Large intestine (tissue), 3 donors: Measurements from ENCODE around the gene OR13C5. TPM values are rescaled to one million over a fixed set of nuclear protein-coding genes. Genes with fewer than 3 reads are reported as not detected.

Experiments used
- DNase-seq, 2 donors: peaks; one replicate each; pipeline versions ENCODE4 v3.0.0 to v3.0.0-alpha.2; 2013
- H3K27ac ChIP-seq: one replicate; pipeline ENCODE4 v1.5.1; 2013; ENCODE audit warnings: low read length
- H3K27me3 ChIP-seq: 2 replicates; pipeline ENCODE4 v1.6.1; 2013; ENCODE audit warnings: low read length; ENCODE audit not compliant: control insufficient read depth, insufficient read depth
- H3K36me3 ChIP-seq: 2 replicates; pipeline ENCODE4 v1.6.1; 2013; ENCODE audit warnings: low read length; ENCODE audit not compliant: control insufficient read depth, insufficient read depth
- H3K4me1 ChIP-seq: one replicate; pipeline ENCODE4 v1.6.1; 2013; ENCODE audit warnings: low read length; ENCODE audit not compliant: control insufficient read depth, insufficient read depth
- H3K4me3 ChIP-seq: one replicate; pipeline ENCODE4 v1.5.1; 2013; ENCODE audit warnings: low read length
- H3K9me3 ChIP-seq: one replicate; pipeline ENCODE4 v1.6.1; 2013; ENCODE audit warnings: mild to moderate bottlenecking, low read depth, low read length, moderate library complexity; ENCODE audit not compliant: control insufficient read depth
- WGBS: methylation state at CpG from one replicate; pipeline ENCODE4 v1.1.5; 2013; ENCODE audit warnings: low lambda C conversion rate; ENCODE audit not compliant: insufficient coverage; 5-methylcytosine and 5-hydroxymethylcytosine counted together
- polyA plus RNA-seq: library from polyadenylated mRNA; unstranded; fragments of 120-200 nt; gene quantifications from one replicate; pipeline ENCODE4 v1.2.1, GENCODE V29; 2013

The OR13C5 gene
- polyA plus RNA-seq, 1 donor: not detected

DNA sequence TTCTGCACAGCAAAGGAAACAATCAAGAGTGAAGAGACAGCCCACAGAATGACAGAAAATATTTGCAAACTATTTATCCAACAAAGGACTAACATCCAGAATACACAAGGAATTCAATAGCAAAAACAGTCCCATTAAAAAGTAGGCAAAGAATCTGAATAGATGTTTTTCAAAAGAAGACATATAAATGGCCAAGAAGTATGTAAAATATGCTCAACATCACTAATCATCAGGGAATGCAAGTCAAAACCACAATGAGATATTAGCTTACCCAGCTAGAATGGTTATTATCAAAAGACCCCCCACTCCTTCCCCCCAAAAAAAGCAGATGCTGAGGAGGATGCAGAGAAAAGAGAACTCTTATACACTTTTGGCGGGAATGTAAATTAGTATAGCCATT lies 43.7 kb downstream of the OR13C5 start:
- no peaks in the 10 kb centered on the region for H3K36me3 ChIP-seq
- H3K4me3 ChIP-seq: no peak overlapping the region
- H3K27ac ChIP-seq: no peak overlapping the region
- DNase-seq: no peak
- H3K27me3 ChIP-seq: no peaks in the 10 kb centered on the region
- no peaks in the 10 kb centered on the region for H3K4me1 ChIP-seq
- no peaks in the 10 kb centered on the region for H3K9me3 ChIP-seq
- whole genome bisulfite sequencing: no CpG with 5 or more reads among the region's 1 CpG

- no peak for DNase-seq
- Histone ChIP-seq H3K27ac (no peak overlapping the region), H3K4me1 (no peaks in the 10 kb centered on the region), H3K9me3 (no peaks in the 10 kb centered on the region), H3K36me3 (no peaks in the 10 kb centered on the region), H3K27me3 (no peaks in the 10 kb centered on the region), H3K4me3 (no peak overlapping the region)
- no CpG with 5 or more reads among the region's 1 CpG for WGBS
Observed at GRCh38 chr9:104553261-104553660, 46.0 kb downstream of the OR13C5 start.

Other genes with a start within 250 kb of the OR13C5 start
- not detected for gene OR13F1, start 95.2 kb downstream of the OR13C5 start, polyA plus RNA-seq
- gene OR13C4, start 72.2 kb downstream of the OR13C5 start, polyA plus RNA-seq: not detected
- gene OR13C3, start 62.6 kb downstream of the OR13C5 start, polyA plus RNA-seq: 0.04 TPM
- not detected for gene OR13C8, start 30.2 kb downstream of the OR13C5 start, polyA plus RNA-seq
- not detected for gene OR13C2, start 6.2 kb upstream of the OR13C5 start, polyA plus RNA-seq
- not detected for gene OR13C9, start 18.8 kb upstream of the OR13C5 start, polyA plus RNA-seq
- gene OR13D1, start 95.1 kb upstream of the OR13C5 start, polyA plus RNA-seq: not detected
- gene NIPSNAP3A, start 148.3 kb upstream of the OR13C5 start, polyA plus RNA-seq: 48.8 TPM
- 4.6 TPM for gene NIPSNAP3B, start 164.7 kb upstream of the OR13C5 start, polyA plus RNA-seq